Heart right ventricle (tissue), 16 donors: ENCODE measurements around the gene SZRD1. TPM values are rescaled to one million over a fixed set of nuclear protein-coding genes. Genes with fewer than 3 reads are reported as not detected.

Experiments
- ATAC-seq, 8 donors: fragments of 200-7000 bp; cut with Tn5 transposase; one replicate each; pipeline ENCODE4 v1.9.1; 2020; ENCODE audit warnings: mild to moderate bottlenecking in 8 of 8, moderate library complexity in 8 of 8, moderate number of reproducible peaks in 1 of 8
- DNase-seq, 2 donors: peaks; one replicate each; pipeline ENCODE4 v3.0.0-alpha.2; 2020
- H3K27ac ChIP-seq, 10 donors: fragments of 200-600 bp; sonication (generic) in 2 of 10; one replicate each; pipeline versions ENCODE4 v1.5.0 to v1.8.0; 2020 to 2022; ENCODE audit warnings: mild to moderate bottlenecking in 3 of 10
- H3K27me3 ChIP-seq, 7 donors: fragments of 200-600 bp; one replicate each; pipeline ENCODE4 v1.8.0; 2021 to 2022; ENCODE audit warnings: mild to moderate bottlenecking in 2 of 7
- H3K36me3 ChIP-seq, 9 donors: fragments of 200-600 bp; sonication (generic) in 1 of 9; one replicate each; pipeline versions ENCODE4 v1.5.0 to v1.8.0; 2020 to 2022; ENCODE audit warnings: mild to moderate bottlenecking in 2 of 9
- H3K4me1 ChIP-seq, 9 donors: fragments of 200-600 bp; sonication (generic) in 1 of 9; one replicate each; pipeline versions ENCODE4 v1.5.0 to v1.8.0; 2020 to 2022; ENCODE audit warnings: mild to moderate bottlenecking in 4 of 9
- H3K4me3 ChIP-seq, 10 donors: fragments of 200-600 bp; sonication (generic) in 2 of 10; one replicate each; pipeline versions ENCODE4 v1.5.0 to v1.8.0; 2020 to 2022; ENCODE audit warnings: mild to moderate bottlenecking in 7 of 10, moderate library complexity in 2 of 10
- H3K9me3 ChIP-seq, 11 donors: fragments of 200-600 bp in 10 of 11; sonication (generic) in 2 of 11; one replicate each; pipeline versions ENCODE4 v1.5.0 to v1.8.0; 2013 to 2022; ENCODE audit warnings: mild to moderate bottlenecking in 2 of 11, control low read depth in 1 of 11, moderate library complexity in 1 of 11
- WGBS, 2 donors: extraction: QIAGEN DNeasy Blood & Tissue Kit; methylation state at CpG; one replicate each; pipeline ENCODE4 v1.1.7; 2013; ENCODE audit warnings: inconsistent platforms in 1 of 2; 5-methylcytosine and 5-hydroxymethylcytosine counted together
- intact Hi-C, 10 donors: fragments of 100-400 bp; cut with DNase I; formaldehyde crosslinking; loops; one replicate each; pipeline versions ENCODE4 v1.11.1 to v1.14.2; 2022
- polyA plus RNA-seq, 2 donors: library from polyadenylated mRNA; stranded (reverse); fragments of 200-250 nt; gene quantifications; one replicate each; pipeline ENCODE4 v1.2.3, GENCODE V29; 2013
- total RNA-seq, 10 donors: library from RNA; stranded (reverse); fragmentation: NEBNext Ultra II Directional in 3 of 10; extraction: Animal tissue kit (Norgen Biotek cat#: 25700) in 3 of 10; gene quantifications; one replicate each; pipeline versions ENCODE4 v1.2.1 to v1.2.4, GENCODE V29; 2021 to 2023
- TF ChIP-seq, protein P1 (sequence below), 9 donors: fragments of 200-600 bp; sonication (generic) in 2 of 9; IDR thresholded peaks; one replicate each; pipeline versions ENCODE4 v1.5.0 to v1.8.0; 2021 to 2022; ENCODE audit warnings: antibody characterized with exemption in 9 of 9, mild to moderate bottlenecking in 5 of 9, moderate library complexity in 1 of 9
- donor health status: Arrhythmogenic right ventricular cardiomyopathy.
- donor health status: ischemic (EF 13 %, LVEDD 7.1; RV severe dilation, severe dysfunction).
- donor health status: healthy with polysubstance abuse.
- donor health status: DM: no; HTN: yes; CAD: no.
- donor health status: DM: no; HTN: no; CAD: no.
- donor health status: ischemic (EF 25% LVEDD 6.9; RV normal size, moderate dysfunction).
- donor health status: ischemic (EF 25% LVEDD 5.7; RV mildly dilated, moderate dysfunction).
- donor health status: healthy.
- donor health status: DM: yes; HTN: yes; CAD: no.
- donor health status: Ischemic cardiomyopathy.
- donor health status: ischemic (EF 35%, LVEDD 5.7; RV mildly dilated, moderate dysfunction).
- donor health status: nonischemic (EF 11% LVEDD 7.7; RV severe dilation, severe dysfunction).
- donor health status: DM: yes; HTN: yes; CAD: no.
- donor health status: PGD.
- donor health status: ischemic (EF 29% LVEDD 5.4; RV normal size, mild dysfunction).
- donor health status: nonischemic (EF 23%, LVEDD 6.1; RV moderate dilation, normal function).

The SZRD1 gene
- total and polyA plus RNA-seq, 12 donors, result 37.8 to 131 (median 102) TPM

DNA sequence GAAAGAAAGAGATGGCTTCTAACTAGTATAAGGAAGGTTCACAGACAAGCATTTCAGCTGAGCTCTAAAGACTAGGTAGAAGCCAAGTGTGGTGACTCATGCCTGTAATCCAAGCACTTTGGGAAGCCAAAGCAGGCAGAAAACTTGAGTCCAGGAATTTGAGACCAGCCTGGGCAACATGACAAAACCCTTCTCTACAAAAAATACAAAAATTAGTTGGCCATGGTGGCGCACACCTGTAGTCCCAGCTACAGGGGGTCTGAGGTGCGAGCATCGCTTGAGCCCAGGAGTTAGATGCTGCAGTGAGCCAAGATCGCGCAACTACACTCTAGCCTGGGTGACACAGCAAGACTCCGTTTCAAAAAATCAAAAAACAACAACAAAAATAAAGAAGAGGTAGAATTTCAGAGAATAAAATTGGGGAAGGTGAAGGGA is 42.6 kb upstream of the SZRD1 start:
- Histone ChIP-seq H3K4me1 (peaks cover 0 to 46% (median 24%) of the 10 kb centered on the region in 9 donors), H3K9me3 (no peaks in the 10 kb centered on the region), H3K4me3 (no peak overlapping the region), H3K27ac (peak overlapping the region in 2 of 10 donors; percentile 33 to 45), H3K36me3 (peaks cover 0 to 7% (median 0%) of the 10 kb centered on the region in 9 donors), H3K27me3 (no peaks in the 10 kb centered on the region)
- ATAC-seq, result peak in 6 of 8 donors; percentile 57 to 82 (median 72)
- intact Hi-C loops, result no loop called here
- peak in 1 of 2 donors; percentile 9 for DNase-seq
- TF ChIP-seq, protein P1, sequence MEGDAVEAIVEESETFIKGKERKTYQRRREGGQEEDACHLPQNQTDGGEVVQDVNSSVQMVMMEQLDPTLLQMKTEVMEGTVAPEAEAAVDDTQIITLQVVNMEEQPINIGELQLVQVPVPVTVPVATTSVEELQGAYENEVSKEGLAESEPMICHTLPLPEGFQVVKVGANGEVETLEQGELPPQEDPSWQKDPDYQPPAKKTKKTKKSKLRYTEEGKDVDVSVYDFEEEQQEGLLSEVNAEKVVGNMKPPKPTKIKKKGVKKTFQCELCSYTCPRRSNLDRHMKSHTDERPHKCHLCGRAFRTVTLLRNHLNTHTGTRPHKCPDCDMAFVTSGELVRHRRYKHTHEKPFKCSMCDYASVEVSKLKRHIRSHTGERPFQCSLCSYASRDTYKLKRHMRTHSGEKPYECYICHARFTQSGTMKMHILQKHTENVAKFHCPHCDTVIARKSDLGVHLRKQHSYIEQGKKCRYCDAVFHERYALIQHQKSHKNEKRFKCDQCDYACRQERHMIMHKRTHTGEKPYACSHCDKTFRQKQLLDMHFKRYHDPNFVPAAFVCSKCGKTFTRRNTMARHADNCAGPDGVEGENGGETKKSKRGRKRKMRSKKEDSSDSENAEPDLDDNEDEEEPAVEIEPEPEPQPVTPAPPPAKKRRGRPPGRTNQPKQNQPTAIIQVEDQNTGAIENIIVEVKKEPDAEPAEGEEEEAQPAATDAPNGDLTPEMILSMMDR (IDR thresholded peaks at IDR 0.05), result no peak
- 95% methylated on average over 6 of the region's 6 CpGs for WGBS, 2 donors

DNA sequence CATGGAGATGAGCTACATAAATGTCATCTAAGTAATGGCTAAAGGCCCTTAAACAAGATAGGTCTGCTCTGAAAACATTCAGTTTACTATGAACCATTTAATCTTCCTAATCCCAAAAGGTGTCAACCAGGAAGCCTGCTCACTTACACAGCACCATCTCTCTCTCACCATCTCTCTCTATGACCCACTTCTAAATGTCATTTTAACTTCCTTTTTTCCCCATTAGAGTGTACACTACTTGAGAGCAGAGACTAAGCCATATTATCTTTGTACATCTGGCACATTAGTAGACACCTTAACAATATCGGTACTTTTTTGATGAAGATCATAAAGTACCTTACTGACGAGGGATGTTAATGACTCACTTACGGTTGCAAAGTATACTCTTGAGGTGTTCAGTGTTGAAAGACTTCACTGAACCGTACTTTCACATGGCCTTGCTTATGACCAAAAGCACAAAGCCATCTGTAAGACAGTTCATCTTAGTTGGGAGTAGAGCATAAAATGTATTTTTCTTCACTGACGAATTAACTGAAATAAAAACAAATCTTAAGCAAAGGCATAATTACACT is 40.1 kb upstream of the SZRD1 start:
- TF ChIP-seq, protein P1 (IDR thresholded peaks at IDR 0.05), result no peak
- no peak overlapping the region for H3K4me3 ChIP-seq
- no peaks in the 10 kb centered on the region for H3K9me3 ChIP-seq
- no peak for ATAC-seq
- peaks cover 0 to 27% (median 11%) of the 10 kb centered on the region in 9 donors for H3K4me1 ChIP-seq
- H3K27ac ChIP-seq, result no peak overlapping the region
- peaks cover 0 to 7% (median 0%) of the 10 kb centered on the region in 9 donors for H3K36me3 ChIP-seq
- intact Hi-C loops, result no loop called here
- 62 to 71% methylated on average over 5 of the region's 5 CpGs for WGBS, 2 donors
- no peak for DNase-seq
- H3K27me3 ChIP-seq, result no peaks in the 10 kb centered on the region

DNA sequence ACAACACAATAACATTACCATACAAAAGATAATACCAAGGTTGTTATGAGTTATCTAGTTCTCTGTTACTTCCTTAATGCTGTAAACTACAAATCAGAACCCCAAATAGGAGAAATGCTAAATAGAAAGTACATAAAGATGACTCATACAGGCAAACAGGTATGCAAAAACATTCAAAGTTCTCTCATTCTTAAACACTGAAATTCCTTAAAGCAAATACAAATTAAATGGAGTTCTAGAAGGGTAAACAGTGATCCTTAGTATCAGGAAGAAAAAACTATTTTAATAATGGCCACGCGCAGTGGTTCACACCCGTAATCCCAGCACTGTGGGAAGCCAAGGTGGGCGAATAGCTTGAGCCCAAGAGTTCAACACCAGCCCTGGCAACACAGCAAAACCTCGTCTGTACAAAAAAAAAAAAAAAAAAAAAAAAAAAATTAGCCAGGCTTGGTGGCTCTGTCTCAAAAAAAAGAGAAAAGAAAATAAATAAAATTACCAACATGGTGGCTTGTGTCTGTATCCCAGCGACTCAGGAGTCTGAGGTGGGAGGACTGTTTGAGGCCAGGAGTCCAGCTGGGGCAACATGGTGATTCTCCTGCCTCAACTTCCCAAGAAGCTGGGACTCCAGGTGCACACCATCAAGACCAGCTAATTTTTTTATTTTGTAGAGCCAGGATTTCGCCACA is 32.2 kb upstream of the SZRD1 start:
- Histone ChIP-seq H3K4me3 (no peak overlapping the region), H3K4me1 (peaks cover 0 to 50% (median 13%) of the 10 kb centered on the region in 9 donors), H3K27me3 (no peaks in the 10 kb centered on the region), H3K27ac (no peak overlapping the region), H3K9me3 (no peaks in the 10 kb centered on the region), H3K36me3 (peaks cover 0 to 6% (median 0%) of the 10 kb centered on the region in 9 donors)
- intact Hi-C loops, result no loop called here
- TF ChIP-seq, protein P1 (IDR thresholded peaks at IDR 0.05), result no peak
- no peak for DNase-seq
- no peak for ATAC-seq
- WGBS, 2 donors, result 85 to 87% methylated on average over 7 of the region's 7 CpGs

DNA sequence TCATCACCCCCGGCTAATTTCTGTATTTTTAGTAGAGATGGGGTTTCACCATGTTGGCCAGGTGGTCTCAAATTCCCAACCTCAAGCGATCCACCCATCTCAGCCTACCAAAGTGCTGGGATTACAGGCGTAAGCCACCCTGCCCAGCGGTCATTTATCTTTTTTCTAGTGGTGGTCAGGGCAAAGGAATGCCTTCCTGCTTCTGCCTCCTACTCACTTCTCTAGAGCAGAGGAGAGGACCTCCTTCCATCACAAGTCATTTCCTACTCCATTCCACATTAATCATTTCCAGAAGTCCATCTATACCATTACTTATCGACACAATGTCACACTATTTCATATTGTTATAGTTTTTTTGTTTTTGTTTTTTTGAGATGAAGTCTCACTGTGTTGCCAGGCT is 28.1 kb upstream of the SZRD1 start:
- ATAC-seq (no peak), DNase-seq (no peak)
- Histone ChIP-seq H3K4me3 (no peak overlapping the region), H3K4me1 (peaks cover 3 to 58% (median 26%) of the 10 kb centered on the region in 9 donors), H3K36me3 (peaks cover 0 to 25% (median 0%) of the 10 kb centered on the region in 9 donors), H3K27me3 (no peaks in the 10 kb centered on the region), H3K27ac (peak overlapping the region in 2 of 10 donors; percentile 67 to 77), H3K9me3 (no peaks in the 10 kb centered on the region)
- TF ChIP-seq, protein P1 (IDR thresholded peaks at IDR 0.05), result no peak
- WGBS, 2 donors, result 88 to 94% methylated on average over 5 of the region's 5 CpGs
- intact Hi-C loops, result no loop called here
